Glomerular visceral epithelial cell (primary cell): ENCODE results near the gene GOLGA8G.
"Not testable (repeated sequence)": the region's sequence is repeated elsewhere in the genome, so short reads cannot be mapped to it uniquely, and the experiment has no call there.

Source experiments
- DNase-seq: peaks from one replicate; pipeline ENCODE4 v3.0.0-alpha.2; 2016; ENCODE audit errors: extremely low spot score

The GOLGA8G gene

GRCh38 chr15:28532954-28533353 is at the start of gene GOLGA8G:
TSS of gene GOLGA8G (minus strand) at chr15:28532971. CDS start at chr15:28532909, 62 bp downstream.
- not testable (repeated sequence) for DNase-seq

- not testable (repeated sequence) for DNase-seq
Measured at GRCh38 chr15:28573351-28573750, 40.6 kb upstream of the GOLGA8G start.

- not testable (repeated sequence) for DNase-seq
Measured at GRCh38 chr15:28553268-28553667, 20.5 kb upstream of the GOLGA8G start, which contains the start of gene GOLGA6L25. TSS of gene GOLGA6L25 (plus strand) at chr15:28553568. CDS start at chr15:28553629, 61 bp downstream.

GRCh38 chr15:28515208-28515607 is 17.6 kb downstream of the GOLGA8G start:
- DNase-seq = not testable (repeated sequence)

- not testable (repeated sequence) for DNase-seq
Measured at GRCh38 chr15:28514128-28514527, 18.6 kb downstream of the GOLGA8G start.

GRCh38 chr15:28508217-28508889 is 24.4 kb downstream of the GOLGA8G start:
- DNase-seq = not testable (repeated sequence)

- not testable (repeated sequence) for DNase-seq
Measured at GRCh38 chr15:28481340-28481739, 51.4 kb downstream of the GOLGA8G start.
